GM12801 (cell line): ENCODE measurements around the gene LRRC3C.

Source experiments
- TF ChIP-seq, protein P1 (sequence below): IDR thresholded peaks from one replicate; pipeline ENCODE4 v1.5.1; 2011; ENCODE audit warnings: control low read depth; ENCODE audit not compliant: insufficient read length; ENCODE audit errors: extremely low read depth

Gene LRRC3C

DNA sequence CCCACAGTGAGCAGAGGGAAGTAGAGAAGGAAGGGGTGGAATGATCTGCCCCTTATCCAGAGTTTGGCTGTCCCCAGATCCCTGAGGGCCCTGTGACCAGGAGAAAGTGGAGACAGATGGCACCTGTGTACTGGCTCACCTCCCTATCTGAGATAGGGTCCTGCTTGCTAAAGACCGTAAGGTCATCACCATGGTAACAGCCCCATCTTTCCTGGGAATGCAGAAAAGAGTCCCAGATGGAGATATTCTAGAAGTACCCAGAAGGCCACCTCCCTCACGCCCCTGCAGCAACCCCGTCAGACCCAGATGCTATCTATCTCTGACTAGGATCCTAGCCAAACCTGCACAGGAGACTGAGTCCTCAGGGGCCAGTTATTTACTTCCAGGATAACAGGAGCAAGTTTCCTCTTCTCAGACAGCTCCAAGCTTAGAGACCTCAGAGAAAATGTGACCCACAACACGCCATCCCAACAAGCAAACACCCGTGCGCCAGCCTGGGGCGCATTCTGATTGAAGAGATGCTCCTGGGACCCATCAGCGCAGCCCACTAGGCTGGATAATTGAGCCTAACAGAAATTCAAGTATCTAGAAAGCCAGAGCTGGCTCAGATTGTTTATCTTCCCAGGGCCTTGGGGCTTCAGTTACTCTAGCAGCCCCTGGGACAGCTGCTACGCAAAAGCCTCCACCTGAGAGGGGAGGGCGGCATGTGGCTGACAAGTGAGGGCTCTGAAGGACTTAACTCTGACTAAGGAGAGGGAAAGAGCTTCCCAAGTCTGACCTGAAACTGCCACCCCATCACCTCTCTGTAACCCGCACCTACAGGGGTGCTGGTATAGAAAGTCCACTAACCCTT is 2.0 kb upstream of the LRRC3C start:
- TF ChIP-seq, protein P1, sequence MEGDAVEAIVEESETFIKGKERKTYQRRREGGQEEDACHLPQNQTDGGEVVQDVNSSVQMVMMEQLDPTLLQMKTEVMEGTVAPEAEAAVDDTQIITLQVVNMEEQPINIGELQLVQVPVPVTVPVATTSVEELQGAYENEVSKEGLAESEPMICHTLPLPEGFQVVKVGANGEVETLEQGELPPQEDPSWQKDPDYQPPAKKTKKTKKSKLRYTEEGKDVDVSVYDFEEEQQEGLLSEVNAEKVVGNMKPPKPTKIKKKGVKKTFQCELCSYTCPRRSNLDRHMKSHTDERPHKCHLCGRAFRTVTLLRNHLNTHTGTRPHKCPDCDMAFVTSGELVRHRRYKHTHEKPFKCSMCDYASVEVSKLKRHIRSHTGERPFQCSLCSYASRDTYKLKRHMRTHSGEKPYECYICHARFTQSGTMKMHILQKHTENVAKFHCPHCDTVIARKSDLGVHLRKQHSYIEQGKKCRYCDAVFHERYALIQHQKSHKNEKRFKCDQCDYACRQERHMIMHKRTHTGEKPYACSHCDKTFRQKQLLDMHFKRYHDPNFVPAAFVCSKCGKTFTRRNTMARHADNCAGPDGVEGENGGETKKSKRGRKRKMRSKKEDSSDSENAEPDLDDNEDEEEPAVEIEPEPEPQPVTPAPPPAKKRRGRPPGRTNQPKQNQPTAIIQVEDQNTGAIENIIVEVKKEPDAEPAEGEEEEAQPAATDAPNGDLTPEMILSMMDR: no peak

- TF ChIP-seq, protein P1: no peak
These were observed 1.4 kb upstream of the LRRC3C start for GRCh38 chr17:39926135-39926587.

DNA sequence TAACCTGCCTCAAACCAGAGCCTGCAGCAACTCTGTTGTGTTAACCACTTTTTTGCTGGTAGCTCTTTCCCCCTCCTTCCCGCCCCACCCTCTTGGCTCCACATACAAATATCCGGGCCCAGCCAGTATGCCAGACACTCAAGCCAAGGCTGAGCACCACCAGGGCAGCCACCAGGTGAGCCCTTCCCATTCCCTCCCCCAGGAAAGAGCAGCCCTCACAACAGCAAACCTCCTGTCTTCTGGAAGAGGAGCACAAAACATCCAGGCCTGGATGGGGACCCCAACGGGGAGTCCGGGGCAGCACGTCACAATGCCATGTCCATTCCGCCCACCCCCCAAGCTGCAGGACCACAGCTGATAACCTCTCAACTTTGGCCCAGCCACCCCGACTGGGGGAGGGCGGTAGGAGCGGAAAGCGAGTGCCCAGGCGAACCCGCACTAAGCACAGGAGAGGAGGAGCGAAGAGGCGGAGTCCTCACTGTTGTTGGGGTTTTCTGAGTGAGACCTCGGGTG is 888 bp upstream of the LRRC3C start:
- TF ChIP-seq, protein P1: no peak

DNA sequence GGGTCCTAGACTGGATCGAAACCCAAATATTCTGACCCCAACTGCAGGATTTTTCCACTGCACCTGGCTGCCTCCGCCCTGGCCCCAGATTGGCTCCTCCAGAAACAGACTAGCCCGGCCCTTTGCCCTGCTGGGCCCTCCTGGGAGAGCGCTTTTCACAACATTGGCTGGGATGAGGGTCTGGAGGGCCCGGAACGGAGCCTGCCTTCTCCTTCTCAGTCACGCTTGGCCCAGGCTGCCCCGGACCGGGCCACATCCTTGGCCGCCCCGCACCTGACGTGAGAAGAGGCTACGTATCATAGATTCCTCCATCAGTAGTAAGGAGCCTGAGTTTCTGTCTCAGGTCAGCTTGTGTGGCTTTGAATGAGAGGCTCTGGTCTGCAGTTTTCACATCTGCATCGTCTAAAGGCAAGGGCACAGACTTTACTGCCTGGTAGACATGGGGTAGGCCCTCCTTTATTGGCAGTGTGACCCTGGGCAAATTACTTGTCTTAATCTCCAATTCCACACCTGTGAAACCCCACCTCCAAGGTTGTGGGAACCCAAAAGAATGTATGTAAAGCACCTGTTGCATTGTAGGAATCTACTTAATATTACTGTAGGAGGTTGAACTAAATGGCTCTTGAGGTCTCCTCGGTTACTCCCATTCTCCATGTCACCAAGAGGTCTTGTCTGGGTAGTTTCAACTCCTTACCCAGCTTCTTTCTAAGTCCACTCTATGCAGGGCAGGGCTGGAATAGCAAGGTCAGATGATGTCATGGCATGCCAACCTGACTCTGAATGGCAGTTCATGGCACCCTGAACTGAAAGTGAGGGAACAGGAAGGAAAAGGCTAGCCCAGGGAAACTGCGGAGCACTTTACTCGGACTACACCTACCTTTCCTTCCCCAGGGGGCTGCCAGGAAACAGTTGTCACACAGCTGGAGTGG is 661 bp downstream of the LRRC3C start:
- TF ChIP-seq, protein P1: no peak

- TF ChIP-seq, protein P1: no peak
These were observed 1.5 kb downstream of the LRRC3C start for GRCh38 chr17:39928858-39929645.

GRCh38 chr17:39929646-39930407 is 2.3 kb downstream of the LRRC3C start:
- TF ChIP-seq, protein P1: no peak
